Spinal cord (tissue), 10 donors: ENCODE measurements around the gene LRIT1. TPM values are rescaled to one million over a fixed set of nuclear protein-coding genes. Genes with fewer than 3 reads are reported as not detected.

Experiments used
- DNase-seq, 6 donors: peaks; one replicate each; pipeline versions ENCODE4 v3.0.0 to v3.0.0-alpha.2; 2013 to 2015; ENCODE audit warnings: low spot score in 6 of 6, low read depth in 4 of 6
- H3K27ac ChIP-seq: one replicate; pipeline ENCODE4 v1.5.1; 2013; ENCODE audit warnings: low read depth, low read length, control low read depth
- H3K27me3 ChIP-seq: one replicate; pipeline ENCODE4 v1.6.1; 2013; ENCODE audit warnings: low read length; ENCODE audit not compliant: control insufficient read depth, insufficient read depth
- H3K36me3 ChIP-seq: one replicate; pipeline ENCODE4 v1.6.1; 2013; ENCODE audit warnings: low read length; ENCODE audit not compliant: control insufficient read depth, insufficient read depth
- H3K4me1 ChIP-seq: one replicate; pipeline ENCODE4 v1.6.1; 2013; ENCODE audit warnings: low read length; ENCODE audit not compliant: control insufficient read depth, insufficient read depth
- H3K4me3 ChIP-seq: one replicate; pipeline ENCODE4 v1.5.1; 2013; ENCODE audit warnings: low read depth, low read length, control low read depth
- H3K9me3 ChIP-seq: one replicate; pipeline ENCODE4 v1.6.1; 2013; ENCODE audit warnings: low read length; ENCODE audit not compliant: control insufficient read depth, insufficient read depth
- WGBS: methylation state at CpG from one replicate; pipeline ENCODE4 v1.1.5; 2013; ENCODE audit warnings: missing lambda C conversion rate; ENCODE audit not compliant: insufficient coverage; 5-methylcytosine and 5-hydroxymethylcytosine counted together
- polyA plus RNA-seq, 2 donors: library from polyadenylated mRNA; unstranded; fragments of 120-200 nt; gene quantifications; one replicate each; pipeline ENCODE4 v1.2.1, GENCODE V29; 2013; ENCODE audit not compliant: insufficient read length in 2 of 2
- total RNA-seq, 2 donors: library from RNA; depleted of rRNA in 1 of 2; stranded (reverse); fragments of 120-200 nt in 1 of 2; fragments of >200 nt in 1 of 2; gene quantifications; one replicate each; pipeline versions ENCODE4 v1.2.3 to v1.2.4, GENCODE V29; 2013 to 2014
- donor health status: healthy.

The LRIT1 gene
- total and polyA plus RNA-seq, 4 donors = not detected

GRCh38 chr10:84235096-84235495, 6.2 kb downstream of the LRIT1 start:
- no peaks in the 10 kb centered on the region for H3K4me1 ChIP-seq
- no peaks in the 10 kb centered on the region for H3K36me3 ChIP-seq
- peaks cover 4% of the 10 kb centered on the region for H3K27me3 ChIP-seq
- H3K9me3 ChIP-seq = no peaks in the 10 kb centered on the region
- DNase-seq = no peak
- no peak overlapping the region for H3K27ac ChIP-seq
- WGBS = 57% methylated on average over 1 of the region's 4 CpGs
- H3K4me3 ChIP-seq = no peak overlapping the region

- WGBS = 85% methylated on average over 4 of the region's 4 CpGs
- DNase-seq = no peak
- H3K4me3 ChIP-seq = no peak overlapping the region
- H3K36me3 ChIP-seq = no peaks in the 10 kb centered on the region
- no peaks in the 10 kb centered on the region for H3K4me1 ChIP-seq
- H3K9me3 ChIP-seq = no peaks in the 10 kb centered on the region
- peaks cover 4% of the 10 kb centered on the region for H3K27me3 ChIP-seq
- no peak overlapping the region for H3K27ac ChIP-seq
These were observed 6.9 kb downstream of the LRIT1 start for GRCh38 chr10:84234479-84234878.

- Histone ChIP-seq H3K27me3 (peaks cover 4% of the 10 kb centered on the region), H3K4me1 (no peaks in the 10 kb centered on the region), H3K9me3 (no peaks in the 10 kb centered on the region), H3K4me3 (no peak overlapping the region), H3K36me3 (no peaks in the 10 kb centered on the region), H3K27ac (no peak overlapping the region)
- no peak for DNase-seq
- WGBS = 85% methylated on average over 4 of the region's 4 CpGs
These were observed 7.4 kb downstream of the LRIT1 start for GRCh38 chr10:84233940-84234339.

DNA sequence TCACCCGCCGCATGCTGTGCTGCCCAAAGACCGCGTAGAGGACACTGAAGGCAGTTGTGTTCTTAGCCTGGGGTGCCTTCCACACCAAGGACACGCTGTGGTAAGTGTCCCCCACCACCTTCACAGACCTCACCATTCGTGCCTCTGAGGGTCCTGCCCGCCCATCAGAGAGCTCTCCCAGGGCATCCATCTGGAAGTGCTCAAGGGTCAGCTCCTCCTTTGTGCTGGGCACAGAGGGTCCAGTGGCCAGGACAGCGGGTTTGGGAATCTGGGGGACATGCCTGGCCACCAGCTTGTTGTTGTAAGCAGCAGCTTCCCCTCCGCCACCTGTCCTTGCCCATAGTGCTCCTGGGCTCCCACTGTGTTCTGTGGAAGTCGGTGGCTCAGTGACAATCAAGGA, 9.0 kb downstream of the LRIT1 start:
- H3K27me3 ChIP-seq = peaks cover under 1% of the 10 kb centered on the region
- H3K4me3 ChIP-seq = no peak overlapping the region
- H3K4me1 ChIP-seq = no peaks in the 10 kb centered on the region
- no peaks in the 10 kb centered on the region for H3K36me3 ChIP-seq
- H3K27ac ChIP-seq = no peak overlapping the region
- DNase-seq = no peak
- WGBS = 89% methylated on average over 10 of the region's 10 CpGs
- no peaks in the 10 kb centered on the region for H3K9me3 ChIP-seq

DNA sequence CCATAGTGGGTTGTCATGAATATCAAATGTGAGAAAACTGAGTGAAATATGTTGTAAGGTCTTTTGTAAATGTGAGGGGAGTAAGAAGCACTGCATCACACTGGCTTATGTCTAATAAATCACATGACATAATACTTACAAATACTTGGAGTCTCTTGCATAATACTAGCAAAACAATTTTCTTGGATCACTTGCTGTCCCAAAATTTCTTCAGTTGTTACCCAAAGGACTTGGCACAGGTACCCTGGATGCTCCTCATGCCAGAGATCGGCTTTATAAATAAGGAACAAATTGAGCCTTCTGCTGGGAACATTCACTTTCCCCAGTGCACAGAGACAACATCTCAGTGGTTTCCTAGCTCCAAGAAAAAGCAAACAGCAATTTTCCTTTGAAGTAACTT, 11.0 kb downstream of the LRIT1 start:
- no peak overlapping the region for H3K4me3 ChIP-seq
- WGBS = 62% methylated on average over 1 of the region's 1 CpG
- no peaks in the 10 kb centered on the region for H3K9me3 ChIP-seq
- no peaks in the 10 kb centered on the region for H3K36me3 ChIP-seq
- H3K4me1 ChIP-seq = no peaks in the 10 kb centered on the region
- no peaks in the 10 kb centered on the region for H3K27me3 ChIP-seq
- no peak for DNase-seq
- no peak overlapping the region for H3K27ac ChIP-seq

- Histone ChIP-seq H3K4me3 (no peak overlapping the region), H3K9me3 (no peaks in the 10 kb centered on the region)
- 94% methylated on average over 3 of the region's 4 CpGs for whole genome bisulfite sequencing
These were observed 13.5 kb downstream of the LRIT1 start for GRCh38 chr10:84227810-84228209.

GRCh38 chr10:84226616-84227015, 14.7 kb downstream of the LRIT1 start:
- no peaks in the 10 kb centered on the region for H3K9me3 ChIP-seq
- no peaks in the 10 kb centered on the region for H3K27me3 ChIP-seq
- DNase-seq = no peak
- H3K36me3 ChIP-seq = no peaks in the 10 kb centered on the region
- H3K4me3 ChIP-seq = no peak overlapping the region
- no peaks in the 10 kb centered on the region for H3K4me1 ChIP-seq
- 80% methylated on average over 1 of the region's 3 CpGs for WGBS
- no peak overlapping the region for H3K27ac ChIP-seq

More at GRCh38 chr10:84227810-84228209, 13.5 kb downstream of the LRIT1 start:
- Histone ChIP-seq H3K36me3 (no peaks in the 10 kb centered on the region), H3K4me1 (no peaks in the 10 kb centered on the region), H3K27me3 (no peaks in the 10 kb centered on the region), H3K27ac (no peak overlapping the region)
- no peak for DNase-seq

DNA sequence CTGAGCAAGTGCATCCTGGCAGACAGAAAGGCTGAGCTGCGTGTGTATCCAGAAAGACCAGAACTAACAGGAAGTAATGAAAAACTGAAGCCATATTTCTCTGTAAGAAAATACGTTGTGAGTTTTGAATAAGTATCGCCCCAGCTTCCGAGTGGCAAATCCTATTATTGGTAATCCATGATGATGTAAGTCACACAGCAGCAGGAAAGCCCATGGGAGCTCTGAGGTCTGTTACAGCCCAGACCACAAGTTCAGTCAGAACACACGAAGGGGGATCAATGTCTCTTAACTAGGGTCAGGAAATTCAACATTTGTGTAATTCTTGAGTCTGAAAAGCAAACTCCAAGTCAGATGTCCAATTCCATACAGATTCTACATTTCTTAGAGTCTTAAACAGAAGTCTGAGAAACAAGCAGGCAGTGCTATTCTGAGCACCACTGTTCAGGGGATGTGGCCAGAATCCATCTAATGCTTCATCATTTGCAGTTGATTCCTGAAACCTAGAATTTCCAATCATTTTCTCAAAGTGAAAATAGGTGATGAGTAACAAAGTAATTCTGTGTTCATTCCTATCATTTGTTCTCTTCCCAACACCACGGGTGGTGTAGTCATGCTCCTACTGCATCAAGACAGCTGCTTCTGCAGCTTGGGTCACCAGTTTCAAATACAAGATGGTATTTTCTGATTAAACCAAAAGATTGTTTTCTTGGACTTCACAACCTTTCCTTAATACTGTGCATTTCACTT, 15.7 kb downstream of the LRIT1 start, which contains the start of gene LRIT2:
LRIT2 (minus strand) TSS at position 118 of the 747 bp plus-strand sequence; CDS start at position 94, 24 bp downstream.
- Histone ChIP-seq H3K36me3 (no peaks in the 10 kb centered on the region), H3K27ac (no peak within 1 kb of the TSS), H3K9me3 (no peaks in the 10 kb centered on the region), H3K27me3 (no peaks in the 10 kb centered on the region), H3K4me1 (no peaks in the 10 kb centered on the region), H3K4me3 (no peak within 1 kb of the TSS)
- 55% methylated on average over 4 of the region's 6 CpGs for WGBS
- peak in 1 of 6 donors; percentile 20 for DNase-seq

DNA sequence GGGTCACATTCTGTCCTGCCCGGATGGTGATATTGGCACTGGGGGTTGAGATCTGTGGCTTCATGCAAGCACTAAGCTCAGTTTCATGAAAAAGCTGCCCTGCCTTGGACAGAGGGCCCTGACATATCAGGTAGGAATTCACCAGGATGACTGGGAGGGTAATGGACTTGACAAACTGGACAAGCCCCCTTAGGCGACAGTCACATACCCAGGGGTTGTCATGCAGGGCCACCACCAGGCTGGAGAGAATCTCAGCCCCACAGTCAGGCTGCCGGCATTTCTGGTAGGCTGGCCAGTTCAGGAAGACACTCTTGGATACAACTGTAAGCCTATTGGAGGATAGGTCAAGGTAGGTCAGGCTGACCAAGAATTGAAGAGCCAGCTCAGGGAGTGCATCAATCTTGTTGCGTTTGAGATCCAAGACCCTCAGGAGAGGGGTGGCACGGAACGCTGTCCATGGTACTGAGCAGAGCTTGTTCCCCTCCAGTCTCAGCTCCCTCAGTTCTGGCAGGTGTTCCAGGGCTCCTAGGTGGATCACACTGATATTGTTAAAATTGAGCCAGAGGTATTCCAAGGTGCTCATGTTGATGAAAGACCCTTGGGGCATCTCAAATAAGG, 16.8 kb downstream of the LRIT1 start:
- 58% methylated on average over 6 of the region's 6 CpGs for WGBS
- peak in 1 of 6 donors; percentile 34 for DNase-seq

DNA sequence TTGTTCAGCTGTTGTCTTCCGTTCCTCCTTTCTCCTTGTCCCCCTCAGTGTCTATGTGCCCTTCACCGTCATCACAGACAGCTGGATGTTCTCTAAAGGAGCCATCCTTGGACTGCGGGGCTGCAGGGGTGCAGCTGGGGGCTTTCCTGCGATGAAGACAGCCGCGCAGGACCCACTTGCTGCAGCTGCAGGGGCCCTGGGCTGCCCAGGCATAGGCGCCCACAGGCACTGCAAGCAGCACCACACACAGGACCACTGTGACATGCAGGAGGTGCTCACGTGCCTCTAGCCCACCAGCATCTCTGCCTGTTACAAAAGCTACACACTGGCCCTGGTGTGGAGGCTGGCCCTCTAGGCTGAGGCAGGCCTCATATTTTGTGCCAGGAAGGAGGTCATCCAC, 19.4 kb downstream of the LRIT1 start:
- Histone ChIP-seq H3K27me3 (no peaks in the 10 kb centered on the region), H3K9me3 (no peaks in the 10 kb centered on the region), H3K4me3 (no peak overlapping the region), H3K4me1 (no peaks in the 10 kb centered on the region), H3K27ac (no peak overlapping the region), H3K36me3 (no peaks in the 10 kb centered on the region)
- DNase-seq = no peak
- 80% methylated on average over 8 of the region's 8 CpGs for WGBS

More for the DNA sequence above, 16.8 kb downstream of the LRIT1 start:
- Histone ChIP-seq H3K9me3 (no peaks in the 10 kb centered on the region), H3K27ac (no peak overlapping the region), H3K4me1 (no peaks in the 10 kb centered on the region), H3K4me3 (no peak overlapping the region), H3K36me3 (no peaks in the 10 kb centered on the region), H3K27me3 (no peaks in the 10 kb centered on the region)
